ENCODE measurements around the gene STKLD1. TPM values are rescaled to one million over a fixed set of nuclear protein-coding genes. Genes with fewer than 3 reads are reported as not detected.

The STKLD1 gene
- total and polyA plus RNA-seq, 2 donors (not counting 1 experiment from before 2014, with no cell fraction given) = 0.18 to 1.1 TPM

- Histone ChIP-seq H3K79me2 (ENCODE audit: control insufficient read depth, insufficient read depth, low read length) (peaks cover 67% of the 10 kb centered on the region), H3K36me3 (replicated peaks in 1 of 2; ENCODE audit: control extremely low read depth in 1 of 2, control insufficient read depth in 1 of 2, extremely low read depth in 1 of 2, insufficient read depth in 2 of 2, low read length in 1 of 2) (peaks cover 0 to 74% of the 10 kb centered on the region in 2 experiments), H2AFZ (ENCODE audit: insufficient read depth, low read depth, low read length, poor library complexity, severe bottlenecking) (no peak overlapping the region), H3K4me1 (ENCODE audit: control insufficient read depth in 2 of 2, insufficient read depth in 2 of 2, low read length in 2 of 2) (peaks cover 22 to 30% of the 10 kb centered on the region in 2 donors), H4K20me1 (ENCODE audit: control insufficient read depth, insufficient read depth, low read length, poor library complexity, severe bottlenecking) (peaks cover 82% of the 10 kb centered on the region), H3K4me3 (ENCODE audit: control extremely low read depth in 1 of 5, extremely low read depth in 1 of 5, insufficient read depth in 1 of 5, low read depth in 2 of 5, low read length in 4 of 5) (no peak overlapping the region), H3K27ac (ENCODE audit: low read length in 2 of 2) (no peak overlapping the region), H3K9ac (ENCODE audit: low read length) (no peak overlapping the region), H3K27me3 (replicated peaks in 1 of 4; ENCODE audit: control extremely low read depth in 1 of 4, control insufficient read depth in 3 of 4, insufficient read depth in 4 of 4, low read length in 3 of 4) (no peaks in the 10 kb centered on the region), H3K9me3 (ENCODE audit: control extremely low read depth in 1 of 3, control insufficient read depth in 2 of 3, insufficient read depth in 1 of 3, low read length in 2 of 3) (no peaks in the 10 kb centered on the region), H3K4me2 (replicated peaks; ENCODE audit: low read depth, low read length, poor library complexity, severe bottlenecking) (no peak overlapping the region)
- no peak for ATAC-seq (ENCODE audit: low read depth)
- Mint-ChIP-seq H3K4me3 (no peak overlapping the region), H3K27ac (no peak overlapping the region), H3K9me3 (ENCODE audit: insufficient read depth) (no peaks in the 10 kb centered on the region), H3K4me1 (peaks cover 38% of the 10 kb centered on the region), H3K27me3 (no peaks in the 10 kb centered on the region)
- no peak for DNase-seq
- ChIA-PET CTCF (no interaction called here), POLR2A (no interaction called here)
- 96% methylated on average over 22 of the region's 22 CpGs for WGBS (ENCODE audit: insufficient coverage)
- intact Hi-C loops (cut with micrococcal nuclease) = no loop called here
- no peak for TF ChIP-seq EZH2 (IDR thresholded peaks at IDR 0.05; ENCODE audit: borderline replicate concordance, insufficient read depth, low read depth, low read length, poor library complexity, severe bottlenecking)
These were observed 8.9 kb upstream of the STKLD1 start for GRCh38 chr9:133367221-133367620.

- POLR2A ChIA-PET = no interaction called here
- H3K9ac ChIP-seq (ENCODE audit: low read length) = no peak overlapping the region
- peaks cover 72% of the 10 kb centered on the region for H3K79me2 ChIP-seq (ENCODE audit: control insufficient read depth, insufficient read depth, low read length)
- no peak overlapping the region for H3K27ac ChIP-seq (ENCODE audit: low read length in 2 of 2)
- no peak overlapping the region for H3K27ac Mint-ChIP-seq
- H3K27me3 Mint-ChIP-seq = no peaks in the 10 kb centered on the region
- intact Hi-C loops (cut with micrococcal nuclease) = no loop called here
- H4K20me1 ChIP-seq (ENCODE audit: control insufficient read depth, insufficient read depth, low read length, poor library complexity, severe bottlenecking) = peaks cover 88% of the 10 kb centered on the region
- 97% methylated on average over 10 of the region's 10 CpGs for WGBS (ENCODE audit: insufficient coverage)
- H3K4me1 ChIP-seq (ENCODE audit: control insufficient read depth in 2 of 2, insufficient read depth in 2 of 2, low read length in 2 of 2) = peaks cover 23 to 36% of the 10 kb centered on the region in 2 donors
- no peak for TF ChIP-seq EZH2 (IDR thresholded peaks at IDR 0.05; ENCODE audit: borderline replicate concordance, insufficient read depth, low read depth, low read length, poor library complexity, severe bottlenecking)
- no peak for TF ChIP-seq CTCF (IDR thresholded peaks at IDR 0.05)
- peaks cover 43% of the 10 kb centered on the region for H3K4me1 Mint-ChIP-seq
- CTCF ChIA-PET = no interaction called here
- no peak overlapping the region for H3K4me3 ChIP-seq (ENCODE audit: control extremely low read depth in 1 of 5, extremely low read depth in 1 of 5, insufficient read depth in 1 of 5, low read depth in 2 of 5, low read length in 4 of 5)
- H3K27me3 ChIP-seq (replicated peaks in 1 of 4; ENCODE audit: control extremely low read depth in 1 of 4, control insufficient read depth in 3 of 4, insufficient read depth in 4 of 4, low read length in 3 of 4) = no peaks in the 10 kb centered on the region
- DNase-seq = no peak
- no peaks in the 10 kb centered on the region for H3K9me3 Mint-ChIP-seq (ENCODE audit: insufficient read depth)
- no peak for ATAC-seq (ENCODE audit: low read depth)
- no peak overlapping the region for H2AFZ ChIP-seq (ENCODE audit: insufficient read depth, low read depth, low read length, poor library complexity, severe bottlenecking)
- H3K4me3 Mint-ChIP-seq = no peak overlapping the region
- H3K4me2 ChIP-seq (replicated peaks; ENCODE audit: low read depth, low read length, poor library complexity, severe bottlenecking) = no peak overlapping the region
- H3K9me3 ChIP-seq (ENCODE audit: control extremely low read depth in 1 of 3, control insufficient read depth in 2 of 3, insufficient read depth in 1 of 3, low read length in 2 of 3) = no peaks in the 10 kb centered on the region
- peaks cover 0 to 74% of the 10 kb centered on the region in 2 experiments for H3K36me3 ChIP-seq (replicated peaks in 1 of 2; ENCODE audit: control extremely low read depth in 1 of 2, control insufficient read depth in 1 of 2, extremely low read depth in 1 of 2, insufficient read depth in 2 of 2, low read length in 1 of 2)
These were observed 8.4 kb upstream of the STKLD1 start for GRCh38 chr9:133367778-133368177.
